Pancreas (tissue), 10 donors: ENCODE data around the gene SPTBN1. TPM values are rescaled to one million over a fixed set of nuclear protein-coding genes. Genes with fewer than 3 reads are reported as not detected.

Source experiments
- ATAC-seq, 4 donors: fragments of 200-7000 bp; cut with Tn5 transposase; one replicate each; pipeline versions ENCODE4 v1.8.0 to v1.9.1; 2020; ENCODE audit warnings: mild to moderate bottlenecking in 4 of 4, moderate library complexity in 4 of 4
- DNase-seq, 6 donors: peaks; one replicate each; pipeline ENCODE4 v3.0.0-alpha.2; 2020
- FAIRE-seq: peaks from 2 replicates; lab custom pipeline; 2012; peaks lifted over from hg19 to GRCh38; lab: Jason Lieb, UNC
- H3K27ac ChIP-seq, 4 donors: fragments of 200-600 bp; sonication (generic); 1 replicate in 3 of 4; 2 replicates in 1 of 4; pipeline versions ENCODE4 v1.5.0 to v1.8.0; 2020
- H3K27me3 ChIP-seq, 4 donors: fragments of 200-600 bp; one replicate each; pipeline ENCODE4 v1.8.0; 2021
- H3K36me3 ChIP-seq, 3 donors: fragments of 200-600 bp; sonication (generic) in 1 of 3; one replicate each; pipeline versions ENCODE4 v1.5.0 to v1.8.0; 2020 to 2021
- H3K4me1 ChIP-seq, 3 donors: fragments of 200-600 bp; one replicate each; pipeline ENCODE4 v1.8.0; 2021
- H3K4me3 ChIP-seq, 4 donors: fragments of 200-600 bp; sonication (generic) in 2 of 4; one replicate each; pipeline versions ENCODE4 v1.5.0 to v1.8.0; 2020 to 2021
- H3K9me3 ChIP-seq, 4 donors: fragments of 200-600 bp; one replicate each; pipeline ENCODE4 v1.8.0; 2021
- CTCF ChIP-seq, 4 donors: fragments of 200-600 bp; sonication (generic) in 3 of 4; IDR thresholded peaks; one replicate each; pipeline versions ENCODE4 v1.5.0 to v1.8.0; 2021; ENCODE audit warnings: antibody characterized with exemption in 4 of 4
- WGBS, 2 donors: extraction: QIAGEN DNeasy Blood & Tissue Kit; methylation state at CpG; one replicate each; pipeline ENCODE4 v1.1.7; 2013; 5-methylcytosine and 5-hydroxymethylcytosine counted together
- intact Hi-C, 3 donors: fragments of 100-400 bp; cut with DNase I; formaldehyde crosslinking; loops; one replicate each; pipeline versions ENCODE4 v1.11.1 to v1.14.2; 2022
- polyA plus RNA-seq, 2 donors: library from polyadenylated mRNA; stranded (reverse); fragments of 200-250 nt; gene quantifications; one replicate each; pipeline ENCODE4 v1.2.3, GENCODE V29; 2013
- total RNA-seq, 6 donors: library from RNA; stranded (reverse); fragmentation: NEBNext Ultra II Directional in 4 of 6; extraction: Animal tissue kit (Norgen Biotek cat#: 25700) in 4 of 6; gene quantifications; one replicate each; pipeline versions ENCODE4 v1.2.1 to v1.2.4, GENCODE V29; 2021 to 2023
- donor health status: healthy with polysubstance abuse.
- donor health status: DM: no; HTN: no; CAD: no; lungs with moderate emphysema.
- donor health status: DM: no; HTN: no; CAD: no.
- donor health status: control.
- donor health status: control.
- donor health status: Bipolar disorder and iron deficiency.
- donor health status: DM: yes; HTN: yes; CAD: no.
- donor health status: DM: no; HTN: no; CAD: no.
- donor health status: DM: no; HTN: no; CAD: no.
- donor health status: DM: yes; HTN: yes; CAD: no.

The SPTBN1 gene
- total and polyA plus RNA-seq, 8 donors, result 43.8 to 192 (median 84.4) TPM

- no peak for FAIRE-seq
- no peaks in the 10 kb centered on the region for H3K9me3 ChIP-seq
- no peaks in the 10 kb centered on the region for H3K27me3 ChIP-seq
- no peak for TF ChIP-seq CTCF (IDR thresholded peaks at IDR 0.05)
- intact Hi-C loops, result no loop called here
- 11 to 12% methylated on average over 8 of the region's 8 CpGs for WGBS, 2 donors
- no peaks in the 10 kb centered on the region for H3K36me3 ChIP-seq
- peak; percentile 45 to 76 (median 62) for ATAC-seq
- H3K4me1 ChIP-seq, result peaks cover 18 to 30% (median 29%) of the 10 kb centered on the region in 3 donors
- peak overlapping the region in 3 of 4 donors; percentile 22 to 29 (median 27) for H3K27ac ChIP-seq
- peak in 1 of 6 donors; percentile 18 for DNase-seq
- H3K4me3 ChIP-seq, result no peak overlapping the region
Observed at GRCh38 chr2:54435325-54436226, 20.6 kb upstream of the SPTBN1 start.

- DNase-seq (no peak), ATAC-seq (no peak), FAIRE-seq (no peak)
- Histone ChIP-seq H3K36me3 (no peaks in the 10 kb centered on the region), H3K27ac (no peak overlapping the region), H3K4me1 (peaks cover 18 to 30% (median 29%) of the 10 kb centered on the region in 3 donors), H3K9me3 (no peaks in the 10 kb centered on the region), H3K4me3 (no peak overlapping the region), H3K27me3 (no peaks in the 10 kb centered on the region)
- intact Hi-C loops, result no loop called here
- no peak for TF ChIP-seq CTCF (IDR thresholded peaks at IDR 0.05)
Observed at GRCh38 chr2:54437588-54437987, 18.5 kb upstream of the SPTBN1 start.

- 21 to 22% methylated on average over 7 of the region's 7 CpGs for WGBS, 2 donors
- Histone ChIP-seq H3K36me3 (no peaks in the 10 kb centered on the region), H3K4me1 (peaks cover 18 to 30% (median 29%) of the 10 kb centered on the region in 3 donors), H3K27ac (no peak overlapping the region), H3K27me3 (no peaks in the 10 kb centered on the region), H3K9me3 (no peaks in the 10 kb centered on the region), H3K4me3 (no peak overlapping the region)
- FAIRE-seq (no peak), DNase-seq (peak in 2 of 6 donors; percentile 56 to 58), ATAC-seq (peak in 3 of 4 donors; percentile 44 to 70 (median 54))
- intact Hi-C loops, result no loop called here
- TF ChIP-seq CTCF (IDR thresholded peaks at IDR 0.05), result no peak
Observed at GRCh38 chr2:54438271-54438670, 17.9 kb upstream of the SPTBN1 start.

GRCh38 chr2:54439582-54439981 is 16.5 kb upstream of the SPTBN1 start:
- H3K36me3 ChIP-seq, result no peaks in the 10 kb centered on the region
- H3K4me3 ChIP-seq, result no peak overlapping the region
- H3K9me3 ChIP-seq, result no peaks in the 10 kb centered on the region
- no peak for ATAC-seq
- H3K4me1 ChIP-seq, result peaks cover 16 to 30% (median 28%) of the 10 kb centered on the region in 3 donors
- no peak for TF ChIP-seq CTCF (IDR thresholded peaks at IDR 0.05)
- intact Hi-C loops, result no loop called here
- no peak for FAIRE-seq
- H3K27ac ChIP-seq, result no peak overlapping the region
- WGBS, 2 donors, result 72 to 77% methylated on average over 4 of the region's 4 CpGs
- no peak for DNase-seq
- H3K27me3 ChIP-seq, result no peaks in the 10 kb centered on the region

GRCh38 chr2:54440050-54440449 is 16.1 kb upstream of the SPTBN1 start:
- no peak overlapping the region for H3K27ac ChIP-seq
- FAIRE-seq (no peak), ATAC-seq (no peak)

More at GRCh38 chr2:54440050-54440449, 16.1 kb upstream of the SPTBN1 start:
- intact Hi-C loops, result no loop called here
- H3K4me3 ChIP-seq, result no peak overlapping the region
- H3K36me3 ChIP-seq, result no peaks in the 10 kb centered on the region
- TF ChIP-seq CTCF (IDR thresholded peaks at IDR 0.05), result no peak
- WGBS, 2 donors, result 90 to 91% methylated on average over 2 of the region's 2 CpGs
- no peaks in the 10 kb centered on the region for H3K27me3 ChIP-seq
- H3K4me1 ChIP-seq, result peaks cover 12 to 28% (median 23%) of the 10 kb centered on the region in 3 donors
- H3K9me3 ChIP-seq, result no peaks in the 10 kb centered on the region
- no peak for DNase-seq
